K562 (cell line): ENCODE results near the gene NME4. TPM values are rescaled to one million over a fixed set of nuclear protein-coding genes. Genes with fewer than 3 reads are reported as not detected.

Experiments used
- BCL6 ChIP-seq: fragments of 250-450 bp; sonication (Bioruptor Pico); IDR thresholded peaks from 2 replicates; pipeline ENCODE4 v1.4.0; 2020
- COPS2 ChIP-seq: fragments of 450-650 bp; conservative IDR thresholded peaks from 2 replicates; pipeline ENCODE4 v1.6.1; 2016; ENCODE audit warnings: mild to moderate bottlenecking, moderate library complexity
- DMBX1 ChIP-seq: fragments of 250-450 bp; sonication (Bioruptor Pico); IDR thresholded peaks from 2 replicates; pipeline ENCODE4 v1.8.0; 2022; ENCODE audit warnings: inconsistent platforms, mild to moderate bottlenecking, moderate library complexity, borderline replicate concordance
- E4F1 ChIP-seq: fragments of 250-450 bp; sonication (Bioruptor Pico); IDR thresholded peaks from 2 replicates; pipeline ENCODE4 v1.5.0; 2021; ENCODE audit warnings: mild to moderate bottlenecking, borderline replicate concordance
- FOXA3 ChIP-seq, 2 experiments: fragments of 450-650 bp in 1 of 2; sonication (generic) in 1 of 2; formaldehyde crosslinking; IDR thresholded peaks in 1 of 2; conservative IDR thresholded peaks in 1 of 2; 2 replicates each; pipeline versions ENCODE4 v1.4.0 to v1.8.0; 2020 to 2022; ENCODE audit warnings: mild to moderate bottlenecking in 2 of 2, missing genetic modification reagents in 1 of 2
- PCBP2 ChIP-seq: fragments of 200-400 bp; formaldehyde crosslinking; IDR thresholded peaks from 2 replicates; pipeline ENCODE4 v1.6.1; 2018; ENCODE audit warnings: low read length, low read depth, mild to moderate bottlenecking, moderate library complexity; ENCODE audit not compliant: poor library complexity, severe bottlenecking
- POLR3G ChIP-seq: IDR thresholded peaks from 2 replicates; pipeline ENCODE4 v1.6.1; 2011; ENCODE audit not compliant: insufficient read length, insufficient replicate concordance; ENCODE audit errors: extremely low read depth
- SP2 ChIP-seq: IDR thresholded peaks from 2 replicates; pipeline ENCODE4 v1.6.1; 2011; ENCODE audit warnings: mild to moderate bottlenecking, low read depth, low read length, moderate library complexity; ENCODE audit not compliant: poor library complexity, severe bottlenecking; ENCODE audit errors: extremely low read depth
- TEAD2 ChIP-seq: fragments of 450-650 bp; IDR thresholded peaks from 2 replicates; pipeline ENCODE4 v1.6.1; 2016; ENCODE audit warnings: missing genetic modification characterization, control low read depth, missing compliant biosample characterization
- TFE3 ChIP-seq: fragments of 450-650 bp; formaldehyde crosslinking; IDR thresholded peaks from 2 replicates; pipeline ENCODE4 v1.4.0; 2020; ENCODE audit warnings: mild to moderate bottlenecking, mixed read lengths
- THRB ChIP-seq: fragments of 450-650 bp; formaldehyde crosslinking; conservative IDR thresholded peaks from 2 replicates; pipeline ENCODE4 v1.4.0; 2022; ENCODE audit warnings: mild to moderate bottlenecking, missing genetic modification characterization
- polyA plus RNA-seq, 8 experiments: library from polyadenylated mRNA; depleted of rRNA in 4 of 8; stranded (reverse) in 5 of 8; unstranded in 3 of 8; fragments of >200 nt; fragmentation: Nextera tagmentation in 2 of 8; fragmentation: Illumina TruSeq in 1 of 8; extraction: Ambion mirVana in 2 of 8; extraction: Trizol in 1 of 8; gene quantifications; 2 replicates each; pipeline versions ENCODE4 v1.2.1 to v1.2.3, GENCODE V29; 2011 to 2014; ENCODE audit warnings: inconsistent platforms in 1 of 8, missing spikeins in 1 of 8
- total RNA-seq, 7 experiments: library from RNA; depleted of rRNA in 6 of 7; stranded (reverse); fragments of >200 nt in 6 of 7; fragmentation: Illumina TruSeq in 2 of 7; extraction: Trizol in 2 of 7; gene quantifications; 2 replicates each; pipeline versions ENCODE4 v1.2.1 to v1.2.3, GENCODE V29; 2011 to 2021; ENCODE audit warnings: low replicate concordance in 1 of 7
- TF ChIP-seq, protein P1 (sequence below): fragments of 450-650 bp; formaldehyde crosslinking; IDR thresholded peaks from 2 replicates; pipeline ENCODE4 v1.4.0; 2022; ENCODE audit warnings: missing genetic modification characterization
- TF ChIP-seq, protein P2 (sequence below), 3 experiments: fragments of 200-800 bp in 1 of 3; fragments of 250-450 bp in 1 of 3; fragments of 450-650 bp in 1 of 3; sonication (Bioruptor Pico) in 1 of 3; sonication (Bioruptor generic) in 1 of 3; formaldehyde crosslinking in 1 of 3; IDR thresholded peaks; 2 replicates each; pipeline versions ENCODE4 v1.6.1 to v1.8.0; 2016 to 2022; ENCODE audit warnings: mild to moderate bottlenecking in 2 of 3, missing genetic modification characterization in 2 of 3, missing compliant biosample characterization in 1 of 3, moderate library complexity in 1 of 3

Gene NME4
- total and polyA plus RNA-seq, 9 of the 15 experiments (the other 6 are each of a cell fraction or from before 2014, with no cell fraction given) = 15.4 to 264 (median 139) TPM

DNA sequence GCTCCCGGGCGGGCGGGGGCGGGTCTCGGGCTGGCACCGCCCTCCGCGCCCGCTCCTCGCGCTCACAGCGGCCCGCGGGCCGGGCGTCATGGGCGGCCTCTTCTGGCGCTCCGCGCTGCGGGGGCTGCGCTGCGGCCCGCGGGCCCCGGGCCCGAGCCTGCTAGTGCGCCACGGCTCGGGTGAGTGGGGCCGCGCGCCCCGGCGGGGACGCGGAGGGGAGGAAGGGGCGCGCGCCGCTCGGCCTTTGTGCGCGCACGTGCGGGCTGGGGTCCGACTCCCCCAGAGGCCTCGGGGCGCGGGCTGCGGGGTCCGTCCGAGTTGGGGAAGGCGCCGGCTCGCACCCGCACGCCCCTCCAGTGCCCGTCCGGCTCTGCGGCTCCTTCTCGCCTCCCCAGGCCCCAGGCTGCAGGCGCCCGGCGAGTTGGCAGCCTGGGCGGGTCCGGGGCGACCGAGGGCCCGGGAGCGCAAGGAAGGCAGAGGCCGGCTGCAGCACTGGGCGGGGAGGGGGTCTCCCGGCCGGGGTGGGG is at the start of gene NME4 (continued):
- no peak for TF ChIP-seq THRB (CRISPR knock-in tag)
- TF ChIP-seq BCL6 (CRISPR knock-in tag) = no peak
- TF ChIP-seq PCBP2 = no peak
- TF ChIP-seq, protein P1, sequence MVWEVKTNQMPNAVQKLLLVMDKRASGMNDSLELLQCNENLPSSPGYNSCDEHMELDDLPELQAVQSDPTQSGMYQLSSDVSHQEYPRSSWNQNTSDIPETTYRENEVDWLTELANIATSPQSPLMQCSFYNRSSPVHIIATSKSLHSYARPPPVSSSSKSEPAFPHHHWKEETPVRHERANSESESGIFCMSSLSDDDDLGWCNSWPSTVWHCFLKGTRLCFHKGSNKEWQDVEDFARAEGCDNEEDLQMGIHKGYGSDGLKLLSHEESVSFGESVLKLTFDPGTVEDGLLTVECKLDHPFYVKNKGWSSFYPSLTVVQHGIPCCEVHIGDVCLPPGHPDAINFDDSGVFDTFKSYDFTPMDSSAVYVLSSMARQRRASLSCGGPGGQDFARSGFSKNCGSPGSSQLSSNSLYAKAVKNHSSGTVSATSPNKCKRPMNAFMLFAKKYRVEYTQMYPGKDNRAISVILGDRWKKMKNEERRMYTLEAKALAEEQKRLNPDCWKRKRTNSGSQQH (CRISPR knock-in tag) = no peak
- TF ChIP-seq POLR3G = no peak
- TF ChIP-seq FOXA3 (CRISPR knock-in tag; conservative IDR thresholded peaks at IDR 0.05 in 1 of 2, IDR thresholded peaks at IDR 0.05 in 1 of 2) = no peak
- peak; percentile 51 for TF ChIP-seq DMBX1 (CRISPR knock-in tag)
- TF ChIP-seq SP2 = no peak
- TF ChIP-seq, protein P2, sequence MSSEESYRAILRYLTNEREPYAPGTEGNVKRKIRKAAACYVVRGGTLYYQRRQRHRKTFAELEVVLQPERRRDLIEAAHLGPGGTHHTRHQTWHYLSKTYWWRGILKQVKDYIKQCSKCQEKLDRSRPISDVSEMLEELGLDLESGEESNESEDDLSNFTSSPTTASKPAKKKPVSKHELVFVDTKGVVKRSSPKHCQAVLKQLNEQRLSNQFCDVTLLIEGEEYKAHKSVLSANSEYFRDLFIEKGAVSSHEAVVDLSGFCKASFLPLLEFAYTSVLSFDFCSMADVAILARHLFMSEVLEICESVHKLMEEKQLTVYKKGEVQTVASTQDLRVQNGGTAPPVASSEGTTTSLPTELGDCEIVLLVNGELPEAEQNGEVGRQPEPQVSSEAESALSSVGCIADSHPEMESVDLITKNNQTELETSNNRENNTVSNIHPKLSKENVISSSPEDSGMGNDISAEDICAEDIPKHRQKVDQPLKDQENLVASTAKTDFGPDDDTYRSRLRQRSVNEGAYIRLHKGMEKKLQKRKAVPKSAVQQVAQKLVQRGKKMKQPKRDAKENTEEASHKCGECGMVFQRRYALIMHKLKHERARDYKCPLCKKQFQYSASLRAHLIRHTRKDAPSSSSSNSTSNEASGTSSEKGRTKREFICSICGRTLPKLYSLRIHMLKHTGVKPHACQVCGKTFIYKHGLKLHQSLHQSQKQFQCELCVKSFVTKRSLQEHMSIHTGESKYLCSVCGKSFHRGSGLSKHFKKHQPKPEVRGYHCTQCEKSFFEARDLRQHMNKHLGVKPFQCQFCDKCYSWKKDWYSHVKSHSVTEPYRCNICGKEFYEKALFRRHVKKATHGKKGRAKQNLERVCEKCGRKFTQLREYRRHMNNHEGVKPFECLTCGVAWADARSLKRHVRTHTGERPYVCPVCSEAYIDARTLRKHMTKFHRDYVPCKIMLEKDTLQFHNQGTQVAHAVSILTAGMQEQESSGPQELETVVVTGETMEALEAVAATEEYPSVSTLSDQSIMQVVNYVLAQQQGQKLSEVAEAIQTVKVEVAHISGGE (CRISPR knock-in tag; IDR thresholded peaks at IDR 0.05) = 0 out of 6 replicates have a peak, but pooled peaks of 1 of the 3 experiments have one; percentile 19
- TF ChIP-seq COPS2 = no peak
- no peak for TF ChIP-seq TFE3 (CRISPR knock-in tag)
- TF ChIP-seq E4F1 (CRISPR knock-in tag) = no peak
- no peak for TF ChIP-seq TEAD2 (tag)
